HCT116 (cell line): ENCODE data around the gene TEKT2. TPM values are rescaled to one million over a fixed set of nuclear protein-coding genes. Genes with fewer than 3 reads are reported as not detected.

Experiments
- ATAC-seq: fragments of 200-7000 bp; cut with Tn5 transposase; 2 replicates; pipeline ENCODE4 v1.9.1; 2020; ENCODE audit warnings: mild to moderate bottlenecking, moderate library complexity
- BruUV-seq: library from RNA; stranded (reverse); fragments of 400-500 nt; replicated peaks from 2 replicates; lab custom pipeline; 2021; lab: Mats Ljungman, UMichigan
- CTCF ChIA-PET: fragments of 300-600 bp; sonication (Branson Sonifier 250); formaldehyde crosslinking; loops from one replicate; lab custom pipeline; 2021; ENCODE audit warnings: antibody characterized with exemption; lab: Charles Lee
- POLR2A ChIA-PET: fragments of 300-600, 350-600 bp; sonication (Branson Sonifier 250); formaldehyde crosslinking; loops from one replicate; lab custom pipeline; 2021; ENCODE audit warnings: antibody characterized with exemption; lab: Charles Lee
- RAD21 ChIA-PET, 2 experiments: fragments of 300-600 bp; sonication (Branson Sonifier 250); formaldehyde crosslinking; loops; one replicate each; lab custom pipeline; 2023; ENCODE audit warnings: low total read pairs in 2 of 2; ENCODE audit not compliant: uncharacterized antibody in 2 of 2, unreplicated experiment in 2 of 2, low non-redundant PET in 1 of 2; lab: Charles Lee
- DNase-seq: peaks from one replicate; pipeline ENCODE4 v3.0.0-alpha.2; 2010; ENCODE audit warnings: low read depth, low spot score
- H2AFZ ChIP-seq: fragments of 200-600 bp; shearing (Covaris generic), sonication (generic); 2 replicates; pipeline ENCODE4 v1.6.1; 2017; ENCODE audit warnings: low read depth, mixed run types, mixed read lengths, antibody characterized with exemption, low read length; ENCODE audit not compliant: poor library complexity, severe bottlenecking
- H3K27ac ChIP-seq: 2 replicates; pipeline ENCODE4 v1.5.1; 2012; ENCODE audit warnings: low read depth, low read length
- H3K27me3 ChIP-seq: fragments of 200-600 bp; sonication (generic); 2 replicates; pipeline ENCODE4 v1.6.1; 2016; ENCODE audit warnings: mixed run types, low read length, mixed read lengths; ENCODE audit not compliant: insufficient read depth
- H3K36me3 ChIP-seq, 2 experiments: fragments of 200-500 bp in 1 of 2; fragments of 200-600 bp in 1 of 2; sonication (Bioruptor generic) in 1 of 2; sonication (generic) in 1 of 2; 2 replicates each; pipeline versions ENCODE4 v1.5.1 to v1.6.1; 2014 to 2016; ENCODE audit warnings: low read length in 2 of 2, inconsistent platforms in 1 of 2, mixed read lengths in 1 of 2, mixed run types in 1 of 2; ENCODE audit not compliant: insufficient read depth in 2 of 2, control insufficient read depth in 1 of 2
- H3K4me1 ChIP-seq, 2 experiments: fragments of 200-600 bp in 1 of 2; sonication (generic) in 1 of 2; 2 replicates each; pipeline versions ENCODE4 v1.5.1 to v1.6.1; 2012 to 2017; ENCODE audit warnings: low read length in 2 of 2, inconsistent platforms in 1 of 2, mild to moderate bottlenecking in 1 of 2, mixed read lengths in 1 of 2, mixed run types in 1 of 2, moderate library complexity in 1 of 2; ENCODE audit not compliant: insufficient read depth in 2 of 2, control insufficient read depth in 1 of 2
- H3K4me2 ChIP-seq: fragments of 200-600 bp; sonication (generic); 2 replicates; pipeline ENCODE4 v1.6.1; 2017; ENCODE audit warnings: mixed run types, low read length, mixed read lengths
- H3K4me3 ChIP-seq, 2 experiments: fragments of 200-600 bp in 1 of 2; sonication (generic) in 1 of 2; replicated peaks in 1 of 2; 2 replicates each; pipeline ENCODE4 v1.5.1; 2011 to 2016; ENCODE audit warnings: low read length in 2 of 2, control low read depth in 1 of 2, low read depth in 1 of 2, mild to moderate bottlenecking in 1 of 2, mixed read lengths in 1 of 2, mixed run types in 1 of 2
- H3K79me2 ChIP-seq: fragments of 200-600 bp; sonication (generic); 2 replicates; pipeline ENCODE4 v1.6.1; 2017; ENCODE audit warnings: mild to moderate bottlenecking, mixed run types, low read length, moderate library complexity, mixed read lengths; ENCODE audit not compliant: insufficient read depth
- H3K9ac ChIP-seq: fragments of 200-600 bp; sonication (generic); 2 replicates; pipeline ENCODE4 v1.6.1; 2016; ENCODE audit warnings: low read length, mixed read lengths
- H3K9me2 ChIP-seq: fragments of 200-600 bp; sonication (generic), shearing (Covaris generic); 2 replicates; pipeline ENCODE4 v1.6.1; 2017; ENCODE audit warnings: mixed run types, mild to moderate bottlenecking, moderate library complexity; ENCODE audit not compliant: insufficient read depth
- H3K9me3 ChIP-seq, 2 experiments: fragments of 200-500 bp in 1 of 2; fragments of 200-600 bp in 1 of 2; sonication (Bioruptor generic) in 1 of 2; sonication (generic) in 1 of 2; 2 replicates each; pipeline ENCODE4 v1.6.1; 2014 to 2017; ENCODE audit warnings: low read length in 2 of 2, mixed read lengths in 2 of 2, inconsistent platforms in 1 of 2, low read depth in 1 of 2, mild to moderate bottlenecking in 1 of 2, mixed run types in 1 of 2, moderate library complexity in 1 of 2; ENCODE audit not compliant: control insufficient read depth in 1 of 2, insufficient read depth in 1 of 2
- H4K20me1 ChIP-seq: fragments of 200-600 bp; sonication (generic), shearing (Covaris generic); 2 replicates; pipeline ENCODE4 v1.6.1; 2017; ENCODE audit warnings: mixed run types, mild to moderate bottlenecking, moderate library complexity; ENCODE audit not compliant: insufficient read depth
- CEBPB ChIP-seq: IDR thresholded peaks from 2 replicates; pipeline ENCODE4 v1.6.1; 2012; ENCODE audit warnings: low read depth
- EGR1 ChIP-seq: IDR thresholded peaks from 2 replicates; pipeline ENCODE4 v1.6.1; 2012; ENCODE audit warnings: low read depth
- EZH2phosphoT487 ChIP-seq: fragments of 200-600 bp; IDR thresholded peaks from 2 replicates; pipeline ENCODE4 v1.6.1; 2018; ENCODE audit warnings: antibody characterized with exemption, borderline replicate concordance
- FOSL1 ChIP-seq: IDR thresholded peaks from 2 replicates; pipeline ENCODE4 v1.6.1; 2012; ENCODE audit warnings: low read depth
- JUND ChIP-seq: IDR thresholded peaks from 2 replicates; pipeline ENCODE4 v1.6.1; 2012
- POLR2A ChIP-seq: IDR thresholded peaks from 2 replicates; pipeline ENCODE4 v1.7.0; 2011; ENCODE audit warnings: borderline replicate concordance; ENCODE audit not compliant: insufficient read depth, insufficient read length; ENCODE audit errors: extremely low read depth
- POLR2AphosphoS5 ChIP-seq: IDR thresholded peaks from 2 replicates; pipeline ENCODE4 v1.6.1; 2011; ENCODE audit warnings: mild to moderate bottlenecking, low read depth, low read length, moderate library complexity
- SIN3A ChIP-seq: IDR thresholded peaks from 2 replicates; pipeline ENCODE4 v1.6.1; 2012; ENCODE audit warnings: low read depth
- SP1 ChIP-seq: IDR thresholded peaks from 2 replicates; pipeline ENCODE4 v1.6.1; 2012; ENCODE audit warnings: low read depth
- TCF7L2 ChIP-seq: IDR thresholded peaks from 2 replicates; pipeline ENCODE4 v1.7.0; 2011; ENCODE audit warnings: borderline replicate concordance, inconsistent platforms; ENCODE audit not compliant: insufficient read depth, insufficient read length; ENCODE audit errors: extremely low read depth
- ZFX ChIP-seq: fragments of 450-650 bp; IDR thresholded peaks from 2 replicates; pipeline ENCODE4 v1.6.1; 2017
- intact Hi-C: fragments of 100-400 bp; cut with micrococcal nuclease; formaldehyde crosslinking; loops from 2 replicates; pipeline ENCODE4 v1.10.0; 2022
- total RNA-seq: library from RNA; stranded (reverse); gene quantifications from one replicate; pipeline ENCODE4 v1.2.1, GENCODE V29; 2021; ENCODE audit not compliant: unreplicated experiment
- TF ChIP-seq, protein P1 (sequence below), 3 experiments: fragments of 200-600 bp in 1 of 3; sonication (generic) in 1 of 3; IDR thresholded peaks in 2 of 3; conservative IDR thresholded peaks in 1 of 3; 2 replicates each; pipeline ENCODE4 v1.5.1; 2012 to 2017; ENCODE audit warnings: low read depth in 2 of 3, low read length in 2 of 3, antibody characterized with exemption in 1 of 3, borderline replicate concordance in 1 of 3, control low read depth in 1 of 3, mild to moderate bottlenecking in 1 of 3, mixed read lengths in 1 of 3, mixed run types in 1 of 3, moderate library complexity in 1 of 3; ENCODE audit not compliant: insufficient read depth in 1 of 3
- TF ChIP-seq, protein P2 (sequence below): IDR thresholded peaks from 2 replicates; pipeline ENCODE4 v1.6.1; 2012
- TF ChIP-seq, protein P3 (sequence below): IDR thresholded peaks from 2 replicates; pipeline ENCODE4 v1.6.1; 2012

TEKT2 gene
- total RNA-seq, 1 experiment from 2014 or later = not detected

DNA sequence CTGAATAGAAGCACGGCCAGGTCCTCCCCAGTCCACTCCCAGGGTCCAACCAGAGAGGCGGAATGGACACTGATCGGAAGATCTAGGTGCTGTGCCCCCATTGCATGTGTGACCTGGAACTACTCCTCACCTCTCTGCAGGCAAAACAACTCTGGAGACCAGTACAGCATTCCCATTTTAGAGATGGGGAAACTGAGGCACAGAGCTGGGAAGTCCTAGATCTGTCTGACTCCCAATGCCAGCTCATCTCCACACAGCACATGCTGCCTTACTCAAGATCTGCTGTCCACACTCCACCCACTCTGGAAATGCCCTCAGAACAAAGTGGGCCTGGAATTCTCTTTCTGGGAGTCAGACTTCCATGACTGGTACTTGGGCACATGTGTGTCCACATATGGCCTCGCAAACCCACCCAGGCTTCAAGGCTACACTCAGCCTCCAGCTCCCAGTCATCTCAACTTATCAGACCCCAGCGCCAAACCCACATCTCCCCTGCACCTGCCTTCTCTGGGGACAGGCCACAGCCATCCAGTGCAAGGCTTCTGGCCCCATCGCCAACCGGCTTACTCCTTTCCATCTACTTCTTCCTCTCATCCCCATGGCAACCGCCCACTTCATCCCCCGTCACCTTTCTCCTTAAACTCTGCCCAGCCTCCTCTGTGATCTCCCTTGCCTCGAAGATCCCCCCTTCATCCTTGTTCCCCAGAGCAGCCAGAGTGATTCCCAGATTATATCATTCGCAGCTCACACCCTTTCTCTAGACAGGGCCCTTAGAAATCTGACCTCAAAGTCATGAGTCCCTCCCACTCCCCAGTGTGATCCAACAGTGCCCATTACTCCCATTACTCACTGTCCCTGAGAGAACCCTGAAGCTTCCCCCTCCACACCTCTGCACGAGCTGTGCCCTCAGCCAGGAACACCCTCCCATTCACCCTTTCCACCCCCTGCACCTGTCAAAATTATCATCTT lies 38.5 kb downstream of the TEKT2 start:
- DNase-seq (no peak), ATAC-seq (no peak)
- no peaks in the 10 kb centered on the region for H3K27me3 ChIP-seq
- H3K9me3 ChIP-seq = no peaks in the 10 kb centered on the region
- H3K4me1 ChIP-seq = no peaks in the 10 kb centered on the region
- intact Hi-C loops = no loop called here
- CTCF ChIA-PET = no interaction called here
- no peak overlapping the region for H3K4me2 ChIP-seq
- no TSS peak for BruUV-seq
- H3K9ac ChIP-seq = no peak overlapping the region
- no peaks in the 10 kb centered on the region for H4K20me1 ChIP-seq
- RAD21 ChIA-PET = no interaction called here
- no peaks in the 10 kb centered on the region for H3K79me2 ChIP-seq
- POLR2A ChIA-PET = no interaction called here
- TF ChIP-seq SP1 (no peak), FOSL1 (no peak)
- no peaks in the 10 kb centered on the region for H3K36me3 ChIP-seq
- no peak overlapping the region for H3K4me3 ChIP-seq
- H2AFZ ChIP-seq = no peak overlapping the region
- H3K27ac ChIP-seq = no peak overlapping the region
- H3K9me2 ChIP-seq = no peaks in the 10 kb centered on the region

DNA sequence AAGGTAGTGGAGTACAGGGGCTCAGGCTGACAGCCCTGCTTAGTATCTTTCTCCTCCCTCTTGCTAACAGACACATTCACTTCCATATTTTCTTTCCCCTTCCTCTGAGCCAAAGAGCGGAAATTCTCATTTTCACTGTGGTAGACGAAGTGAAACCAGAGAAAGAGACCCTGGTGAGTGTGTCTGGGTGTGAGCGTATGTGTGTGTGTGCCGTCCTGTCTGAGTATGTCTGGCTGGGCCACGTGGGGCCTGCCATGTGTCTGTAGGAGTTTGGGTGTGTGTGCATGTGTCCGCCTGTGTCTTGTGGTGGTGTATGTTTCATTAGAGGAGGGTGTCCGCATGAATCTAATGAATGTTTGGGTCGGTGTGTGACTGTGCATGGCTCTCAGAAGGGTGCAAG lies 39.5 kb downstream of the TEKT2 start:
- Histone ChIP-seq H3K4me2 (no peak overlapping the region), H3K9ac (no peak overlapping the region), H3K4me1 (no peaks in the 10 kb centered on the region), H4K20me1 (no peaks in the 10 kb centered on the region), H2AFZ (no peak overlapping the region), H3K79me2 (no peaks in the 10 kb centered on the region), H3K4me3 (no peak overlapping the region), H3K27ac (no peak overlapping the region), H3K9me3 (no peaks in the 10 kb centered on the region), H3K36me3 (no peaks in the 10 kb centered on the region), H3K9me2 (no peaks in the 10 kb centered on the region), H3K27me3 (no peaks in the 10 kb centered on the region)
- RAD21 ChIA-PET = no interaction called here
- CTCF ChIA-PET = no interaction called here
- intact Hi-C loops = no loop called here
- ATAC-seq (no peak), DNase-seq (no peak)
- POLR2A ChIA-PET = no interaction called here
- BruUV-seq = no TSS peak
- TF ChIP-seq CEBPB (no peak), EGR1 (no peak), SIN3A (no peak), FOSL1 (no peak), POLR2AphosphoS5 (no peak), SP1 (no peak), JUND (no peak), TCF7L2 (no peak), POLR2A (no peak), ZFX (no peak), EZH2phosphoT487 (no peak)
- TF ChIP-seq, protein P1, sequence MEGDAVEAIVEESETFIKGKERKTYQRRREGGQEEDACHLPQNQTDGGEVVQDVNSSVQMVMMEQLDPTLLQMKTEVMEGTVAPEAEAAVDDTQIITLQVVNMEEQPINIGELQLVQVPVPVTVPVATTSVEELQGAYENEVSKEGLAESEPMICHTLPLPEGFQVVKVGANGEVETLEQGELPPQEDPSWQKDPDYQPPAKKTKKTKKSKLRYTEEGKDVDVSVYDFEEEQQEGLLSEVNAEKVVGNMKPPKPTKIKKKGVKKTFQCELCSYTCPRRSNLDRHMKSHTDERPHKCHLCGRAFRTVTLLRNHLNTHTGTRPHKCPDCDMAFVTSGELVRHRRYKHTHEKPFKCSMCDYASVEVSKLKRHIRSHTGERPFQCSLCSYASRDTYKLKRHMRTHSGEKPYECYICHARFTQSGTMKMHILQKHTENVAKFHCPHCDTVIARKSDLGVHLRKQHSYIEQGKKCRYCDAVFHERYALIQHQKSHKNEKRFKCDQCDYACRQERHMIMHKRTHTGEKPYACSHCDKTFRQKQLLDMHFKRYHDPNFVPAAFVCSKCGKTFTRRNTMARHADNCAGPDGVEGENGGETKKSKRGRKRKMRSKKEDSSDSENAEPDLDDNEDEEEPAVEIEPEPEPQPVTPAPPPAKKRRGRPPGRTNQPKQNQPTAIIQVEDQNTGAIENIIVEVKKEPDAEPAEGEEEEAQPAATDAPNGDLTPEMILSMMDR (IDR thresholded peaks at IDR 0.05 in 2 of 3, conservative IDR thresholded peaks at IDR 0.05 in 1 of 3; ENCODE audit: borderline replicate concordance in 1 of 3, insufficient read depth in 1 of 3, low read depth in 2 of 3, low read length in 2 of 3) = no peak
- TF ChIP-seq, protein P2, sequence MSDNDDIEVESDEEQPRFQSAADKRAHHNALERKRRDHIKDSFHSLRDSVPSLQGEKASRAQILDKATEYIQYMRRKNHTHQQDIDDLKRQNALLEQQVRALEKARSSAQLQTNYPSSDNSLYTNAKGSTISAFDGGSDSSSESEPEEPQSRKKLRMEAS = no peak
- TF ChIP-seq, protein P3, sequence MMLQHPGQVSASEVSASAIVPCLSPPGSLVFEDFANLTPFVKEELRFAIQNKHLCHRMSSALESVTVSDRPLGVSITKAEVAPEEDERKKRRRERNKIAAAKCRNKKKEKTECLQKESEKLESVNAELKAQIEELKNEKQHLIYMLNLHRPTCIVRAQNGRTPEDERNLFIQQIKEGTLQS = no peak
